ENCODE measurements around the gene LRP1-AS. TPM values are rescaled to one million over a fixed set of nuclear protein-coding genes. Genes with fewer than 3 reads are reported as not detected.

LRP1-AS gene
- total RNA-seq, 1 experiment from 2014 or later: not detected

DNA sequence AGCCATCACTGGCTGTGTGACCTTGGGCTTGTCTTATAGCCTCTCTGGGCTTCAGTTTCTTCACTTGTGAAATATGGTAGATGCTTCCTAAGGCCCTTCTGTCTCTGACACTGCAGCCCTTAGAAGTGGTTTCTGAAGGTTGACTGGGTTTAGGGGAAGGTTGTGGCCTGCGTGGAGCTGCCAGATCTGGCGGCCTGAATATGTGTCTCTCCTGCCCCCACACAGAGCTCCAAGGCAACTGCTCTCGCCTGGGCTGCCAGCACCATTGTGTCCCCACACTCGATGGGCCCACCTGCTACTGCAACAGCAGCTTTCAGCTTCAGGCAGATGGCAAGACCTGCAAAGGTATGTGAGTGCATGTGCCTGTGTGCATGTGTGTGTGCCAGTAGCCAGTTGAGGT, 4.0 kb downstream of the LRP1-AS start:
- Mint-ChIP-seq H3K36me3 (peaks cover 72% of the 10 kb centered on the region), H3K27me3 (ENCODE audit: low read depth) (no peaks in the 10 kb centered on the region), H3K4me3 (no peak overlapping the region), H3K4me1 (peaks cover 4% of the 10 kb centered on the region), H3K9me3 (no peaks in the 10 kb centered on the region), H3K27ac (no peak overlapping the region; the same call in 1 of the 2 replicates)
- ATAC-seq (no peak), DNase-seq (ENCODE audit: low spot score) (no peak)
- no peak for TF ChIP-seq SOX15 (CRISPR knock-in tag; IDR thresholded peaks at IDR 0.05)
- no peak for TF ChIP-seq CBFB (CRISPR knock-in tag; IDR thresholded peaks at IDR 0.05; ENCODE audit: low read depth)
- TF ChIP-seq NR1H2 (CRISPR knock-in tag; IDR thresholded peaks at IDR 0.05): no peak
- TF ChIP-seq NFYB (CRISPR knock-in tag; conservative IDR thresholded peaks at IDR 0.05; ENCODE audit: low read depth): no peak
- TF ChIP-seq SMAD4 (CRISPR knock-in tag; IDR thresholded peaks at IDR 0.05): no peak
- no peak for TF ChIP-seq FOXK1 (CRISPR knock-in tag; IDR thresholded peaks at IDR 0.05)
- TF ChIP-seq, protein P1, sequence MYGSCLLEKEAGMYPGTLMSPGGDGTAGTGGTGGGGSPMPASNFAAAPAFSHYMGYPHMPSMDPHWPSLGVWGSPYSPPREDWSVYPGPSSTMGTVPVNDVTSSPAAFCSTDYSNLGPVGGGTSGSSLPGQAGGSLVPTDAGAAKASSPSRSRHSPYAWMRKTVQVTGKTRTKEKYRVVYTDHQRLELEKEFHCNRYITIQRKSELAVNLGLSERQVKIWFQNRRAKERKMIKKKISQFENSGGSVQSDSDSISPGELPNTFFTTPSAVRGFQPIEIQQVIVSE (CRISPR knock-in tag; IDR thresholded peaks at IDR 0.05; ENCODE audit: borderline replicate concordance): no peak
- no peak for TF ChIP-seq ELF4 (CRISPR knock-in tag; IDR thresholded peaks at IDR 0.05; ENCODE audit: low read depth)
- TF ChIP-seq, protein P2, sequence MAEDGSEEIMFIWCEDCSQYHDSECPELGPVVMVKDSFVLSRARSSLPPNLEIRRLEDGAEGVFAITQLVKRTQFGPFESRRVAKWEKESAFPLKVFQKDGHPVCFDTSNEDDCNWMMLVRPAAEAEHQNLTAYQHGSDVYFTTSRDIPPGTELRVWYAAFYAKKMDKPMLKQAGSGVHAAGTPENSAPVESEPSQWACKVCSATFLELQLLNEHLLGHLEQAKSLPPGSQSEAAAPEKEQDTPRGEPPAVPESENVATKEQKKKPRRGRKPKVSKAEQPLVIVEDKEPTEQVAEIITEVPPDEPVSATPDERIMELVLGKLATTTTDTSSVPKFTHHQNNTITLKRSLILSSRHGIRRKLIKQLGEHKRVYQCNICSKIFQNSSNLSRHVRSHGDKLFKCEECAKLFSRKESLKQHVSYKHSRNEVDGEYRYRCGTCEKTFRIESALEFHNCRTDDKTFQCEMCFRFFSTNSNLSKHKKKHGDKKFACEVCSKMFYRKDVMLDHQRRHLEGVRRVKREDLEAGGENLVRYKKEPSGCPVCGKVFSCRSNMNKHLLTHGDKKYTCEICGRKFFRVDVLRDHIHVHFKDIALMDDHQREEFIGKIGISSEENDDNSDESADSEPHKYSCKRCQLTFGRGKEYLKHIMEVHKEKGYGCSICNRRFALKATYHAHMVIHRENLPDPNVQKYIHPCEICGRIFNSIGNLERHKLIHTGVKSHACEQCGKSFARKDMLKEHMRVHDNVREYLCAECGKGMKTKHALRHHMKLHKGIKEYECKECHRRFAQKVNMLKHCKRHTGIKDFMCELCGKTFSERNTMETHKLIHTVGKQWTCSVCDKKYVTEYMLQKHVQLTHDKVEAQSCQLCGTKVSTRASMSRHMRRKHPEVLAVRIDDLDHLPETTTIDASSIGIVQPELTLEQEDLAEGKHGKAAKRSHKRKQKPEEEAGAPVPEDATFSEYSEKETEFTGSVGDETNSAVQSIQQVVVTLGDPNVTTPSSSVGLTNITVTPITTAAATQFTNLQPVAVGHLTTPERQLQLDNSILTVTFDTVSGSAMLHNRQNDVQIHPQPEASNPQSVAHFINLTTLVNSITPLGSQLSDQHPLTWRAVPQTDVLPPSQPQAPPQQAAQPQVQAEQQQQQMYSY (CRISPR knock-in tag; IDR thresholded peaks at IDR 0.05): no peak
- TF ChIP-seq, protein P3, sequence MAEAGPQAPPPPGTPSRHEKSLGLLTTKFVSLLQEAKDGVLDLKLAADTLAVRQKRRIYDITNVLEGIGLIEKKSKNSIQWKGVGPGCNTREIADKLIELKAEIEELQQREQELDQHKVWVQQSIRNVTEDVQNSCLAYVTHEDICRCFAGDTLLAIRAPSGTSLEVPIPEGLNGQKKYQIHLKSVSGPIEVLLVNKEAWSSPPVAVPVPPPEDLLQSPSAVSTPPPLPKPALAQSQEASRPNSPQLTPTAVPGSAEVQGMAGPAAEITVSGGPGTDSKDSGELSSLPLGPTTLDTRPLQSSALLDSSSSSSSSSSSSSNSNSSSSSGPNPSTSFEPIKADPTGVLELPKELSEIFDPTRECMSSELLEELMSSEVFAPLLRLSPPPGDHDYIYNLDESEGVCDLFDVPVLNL (CRISPR knock-in tag; IDR thresholded peaks at IDR 0.05; ENCODE audit: borderline replicate concordance, low read depth): no peak
- ChIA-PET CTCF (interaction anchor here (1.1 kb wide), 1 partner anchor 32 kb away, joined by 3 read pairs; no protein-coding TSS in a partner anchor), POLR2A (no interaction called here)

DNA sequence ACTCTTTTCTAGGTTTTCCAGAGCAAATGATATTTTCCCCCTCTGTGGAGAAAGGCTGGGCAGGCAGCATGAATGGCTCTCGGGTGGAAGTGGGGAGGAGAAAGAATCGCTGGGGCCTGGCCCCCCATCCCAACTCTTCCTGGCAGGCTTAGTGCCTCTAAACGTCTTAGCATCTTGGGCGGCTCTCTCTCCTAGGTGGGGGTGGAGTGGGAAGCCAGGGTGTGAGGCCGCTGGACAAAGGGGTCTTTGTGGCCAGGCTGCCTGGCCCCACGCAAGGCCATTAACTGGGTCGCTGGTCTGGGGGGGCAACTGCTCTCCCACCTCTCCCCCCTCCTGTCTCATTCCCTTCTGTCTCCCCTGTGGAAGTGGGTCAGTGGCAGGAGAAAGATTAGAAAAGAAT, 4.7 kb downstream of the LRP1-AS start:
- DNase-seq (ENCODE audit: low spot score): no peak
- ChIA-PET CTCF (no interaction called here), POLR2A (interaction anchor here (1.0 kb wide), 1 partner anchor 15 kb away, joined by 3 read pairs; the partner anchor contains the start of gene LRP1)
- no peak overlapping the region for H3K27ac Mint-ChIP-seq
- peaks cover 72% of the 10 kb centered on the region for H3K36me3 Mint-ChIP-seq
- peaks cover 4% of the 10 kb centered on the region for H3K4me1 Mint-ChIP-seq
- no peak overlapping the region for H3K4me3 Mint-ChIP-seq
- no peak for ATAC-seq
- H3K27me3 Mint-ChIP-seq (ENCODE audit: low read depth): no peaks in the 10 kb centered on the region
- no peak for TF ChIP-seq ZNF396 (CRISPR knock-in tag; IDR thresholded peaks at IDR 0.05; ENCODE audit: borderline replicate concordance)
- TF ChIP-seq, protein P4, sequence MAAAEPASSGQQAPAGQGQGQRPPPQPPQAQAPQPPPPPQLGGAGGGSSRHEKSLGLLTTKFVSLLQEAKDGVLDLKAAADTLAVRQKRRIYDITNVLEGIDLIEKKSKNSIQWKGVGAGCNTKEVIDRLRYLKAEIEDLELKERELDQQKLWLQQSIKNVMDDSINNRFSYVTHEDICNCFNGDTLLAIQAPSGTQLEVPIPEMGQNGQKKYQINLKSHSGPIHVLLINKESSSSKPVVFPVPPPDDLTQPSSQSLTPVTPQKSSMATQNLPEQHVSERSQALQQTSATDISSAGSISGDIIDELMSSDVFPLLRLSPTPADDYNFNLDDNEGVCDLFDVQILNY (CRISPR knock-in tag; IDR thresholded peaks at IDR 0.05): no peak
- H3K9me3 Mint-ChIP-seq: no peaks in the 10 kb centered on the region

DNA sequence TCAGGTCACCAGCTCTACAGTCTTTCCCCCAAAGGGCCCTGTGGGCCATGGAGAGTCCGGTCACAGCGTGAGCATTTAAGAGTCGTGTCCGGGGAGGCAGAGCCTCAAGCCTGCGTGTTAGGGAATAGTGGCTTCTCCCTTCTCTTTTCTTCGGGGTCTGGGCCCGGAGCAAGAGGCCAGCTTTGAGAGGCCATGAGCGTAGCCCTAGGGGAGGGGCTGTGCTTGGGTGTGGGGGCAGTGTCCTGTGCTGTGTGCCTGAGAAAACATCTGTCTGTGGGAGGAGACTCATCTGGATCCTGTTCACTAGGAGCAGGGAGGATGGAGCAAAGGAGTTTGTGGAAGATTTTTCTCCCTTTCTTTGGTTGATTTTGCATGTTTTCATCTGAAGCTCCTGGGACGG, 5.3 kb downstream of the LRP1-AS start:
- H3K27ac Mint-ChIP-seq: no peak overlapping the region
- peaks cover under 1% of the 10 kb centered on the region; the same call in 1 of the 2 replicates for H3K4me1 Mint-ChIP-seq
- no peak for DNase-seq (ENCODE audit: low spot score)
- no peaks in the 10 kb centered on the region for H3K27me3 Mint-ChIP-seq (ENCODE audit: low read depth)
- H3K4me3 Mint-ChIP-seq: no peak overlapping the region
- H3K9me3 Mint-ChIP-seq: no peaks in the 10 kb centered on the region
- ChIA-PET CTCF (interaction anchor here (1.0 to 1.8 kb wide), 4 partner anchors 14 to 41 kb away, joined by 4 to 9 read pairs (median 4); partner anchors contain the start of gene LRP1), POLR2A (interaction anchor here (1.0 kb wide), 1 partner anchor 14 kb away, joined by 3 read pairs; the partner anchor contains the start of gene LRP1)
- ATAC-seq: no peak
- H3K36me3 Mint-ChIP-seq: peaks cover 72% of the 10 kb centered on the region
- TF ChIP-seq KAT7 (CRISPR knock-in tag; IDR thresholded peaks at IDR 0.05; ENCODE audit: borderline replicate concordance) (no peak), ELF4 (CRISPR knock-in tag; IDR thresholded peaks at IDR 0.05; ENCODE audit: low read depth) (no peak), NR3C1 (CRISPR knock-in tag; conservative IDR thresholded peaks at IDR 0.05; ENCODE audit: low read depth) (no peak), FOXJ3 (CRISPR knock-in tag; IDR thresholded peaks at IDR 0.05; ENCODE audit: borderline replicate concordance) (no peak), CBFB (CRISPR knock-in tag; IDR thresholded peaks at IDR 0.05; ENCODE audit: low read depth) (no peak), HMGA2 (CRISPR knock-in tag; IDR thresholded peaks at IDR 0.05) (no peak), ZBTB21 (CRISPR knock-in tag; IDR thresholded peaks at IDR 0.05; ENCODE audit: borderline replicate concordance) (no peak)
- TF ChIP-seq, protein P5, sequence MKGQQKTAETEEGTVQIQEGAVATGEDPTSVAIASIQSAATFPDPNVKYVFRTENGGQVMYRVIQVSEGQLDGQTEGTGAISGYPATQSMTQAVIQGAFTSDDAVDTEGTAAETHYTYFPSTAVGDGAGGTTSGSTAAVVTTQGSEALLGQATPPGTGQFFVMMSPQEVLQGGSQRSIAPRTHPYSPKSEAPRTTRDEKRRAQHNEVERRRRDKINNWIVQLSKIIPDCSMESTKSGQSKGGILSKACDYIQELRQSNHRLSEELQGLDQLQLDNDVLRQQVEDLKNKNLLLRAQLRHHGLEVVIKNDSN (CRISPR knock-in tag; IDR thresholded peaks at IDR 0.05): no peak
- TF ChIP-seq, protein P6, sequence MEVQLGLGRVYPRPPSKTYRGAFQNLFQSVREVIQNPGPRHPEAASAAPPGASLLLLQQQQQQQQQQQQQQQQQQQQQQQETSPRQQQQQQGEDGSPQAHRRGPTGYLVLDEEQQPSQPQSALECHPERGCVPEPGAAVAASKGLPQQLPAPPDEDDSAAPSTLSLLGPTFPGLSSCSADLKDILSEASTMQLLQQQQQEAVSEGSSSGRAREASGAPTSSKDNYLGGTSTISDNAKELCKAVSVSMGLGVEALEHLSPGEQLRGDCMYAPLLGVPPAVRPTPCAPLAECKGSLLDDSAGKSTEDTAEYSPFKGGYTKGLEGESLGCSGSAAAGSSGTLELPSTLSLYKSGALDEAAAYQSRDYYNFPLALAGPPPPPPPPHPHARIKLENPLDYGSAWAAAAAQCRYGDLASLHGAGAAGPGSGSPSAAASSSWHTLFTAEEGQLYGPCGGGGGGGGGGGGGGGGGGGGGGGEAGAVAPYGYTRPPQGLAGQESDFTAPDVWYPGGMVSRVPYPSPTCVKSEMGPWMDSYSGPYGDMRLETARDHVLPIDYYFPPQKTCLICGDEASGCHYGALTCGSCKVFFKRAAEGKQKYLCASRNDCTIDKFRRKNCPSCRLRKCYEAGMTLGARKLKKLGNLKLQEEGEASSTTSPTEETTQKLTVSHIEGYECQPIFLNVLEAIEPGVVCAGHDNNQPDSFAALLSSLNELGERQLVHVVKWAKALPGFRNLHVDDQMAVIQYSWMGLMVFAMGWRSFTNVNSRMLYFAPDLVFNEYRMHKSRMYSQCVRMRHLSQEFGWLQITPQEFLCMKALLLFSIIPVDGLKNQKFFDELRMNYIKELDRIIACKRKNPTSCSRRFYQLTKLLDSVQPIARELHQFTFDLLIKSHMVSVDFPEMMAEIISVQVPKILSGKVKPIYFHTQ (CRISPR knock-in tag; IDR thresholded peaks at IDR 0.05): no peak
- TF ChIP-seq, protein P7, sequence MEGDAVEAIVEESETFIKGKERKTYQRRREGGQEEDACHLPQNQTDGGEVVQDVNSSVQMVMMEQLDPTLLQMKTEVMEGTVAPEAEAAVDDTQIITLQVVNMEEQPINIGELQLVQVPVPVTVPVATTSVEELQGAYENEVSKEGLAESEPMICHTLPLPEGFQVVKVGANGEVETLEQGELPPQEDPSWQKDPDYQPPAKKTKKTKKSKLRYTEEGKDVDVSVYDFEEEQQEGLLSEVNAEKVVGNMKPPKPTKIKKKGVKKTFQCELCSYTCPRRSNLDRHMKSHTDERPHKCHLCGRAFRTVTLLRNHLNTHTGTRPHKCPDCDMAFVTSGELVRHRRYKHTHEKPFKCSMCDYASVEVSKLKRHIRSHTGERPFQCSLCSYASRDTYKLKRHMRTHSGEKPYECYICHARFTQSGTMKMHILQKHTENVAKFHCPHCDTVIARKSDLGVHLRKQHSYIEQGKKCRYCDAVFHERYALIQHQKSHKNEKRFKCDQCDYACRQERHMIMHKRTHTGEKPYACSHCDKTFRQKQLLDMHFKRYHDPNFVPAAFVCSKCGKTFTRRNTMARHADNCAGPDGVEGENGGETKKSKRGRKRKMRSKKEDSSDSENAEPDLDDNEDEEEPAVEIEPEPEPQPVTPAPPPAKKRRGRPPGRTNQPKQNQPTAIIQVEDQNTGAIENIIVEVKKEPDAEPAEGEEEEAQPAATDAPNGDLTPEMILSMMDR (IDR thresholded peaks at IDR 0.05): no peak

Data from WTC11 (cell line).